Activated naive CD8-positive, alpha-beta T cell treated with anti-CD3 and anti-CD28 coated beads, Interleukin-2, amount 50 U/mL, for 24 hours (primary cell): ENCODE measurements around the gene CD300LB.
"Not testable (repeated sequence)": the region's sequence is repeated elsewhere in the genome, so short reads cannot be mapped to it uniquely, and the experiment has no call there.

ENCODE experiments used
- ATAC-seq: fragments of 150-1000 bp; cut with Tn5 transposase; one replicate; pipeline ENCODE4 v1.10.0; 2021
- DNase-seq: peaks from one replicate; pipeline ENCODE4 v3.0.0; 2021
- H3K27ac Mint-ChIP-seq: one replicate; pipeline ENCODE4 v1.8.0; 2021; ENCODE audit warnings: mild to moderate bottlenecking, mixed read lengths
- H3K27me3 Mint-ChIP-seq: one replicate; pipeline ENCODE4 v1.8.0; 2021; ENCODE audit warnings: mixed read lengths
- H3K36me3 Mint-ChIP-seq: one replicate; pipeline ENCODE4 v1.8.0; 2021; ENCODE audit warnings: low read depth, mixed read lengths
- H3K4me1 Mint-ChIP-seq: one replicate; pipeline ENCODE4 v1.8.0; 2021; ENCODE audit warnings: mixed read lengths
- H3K4me3 Mint-ChIP-seq: one replicate; pipeline ENCODE4 v1.8.0; 2021; ENCODE audit warnings: mild to moderate bottlenecking, moderate library complexity, mixed read lengths
- H3K9me3 Mint-ChIP-seq: one replicate; pipeline ENCODE4 v1.8.0; 2021; ENCODE audit warnings: mixed read lengths

The CD300LB gene

DNA sequence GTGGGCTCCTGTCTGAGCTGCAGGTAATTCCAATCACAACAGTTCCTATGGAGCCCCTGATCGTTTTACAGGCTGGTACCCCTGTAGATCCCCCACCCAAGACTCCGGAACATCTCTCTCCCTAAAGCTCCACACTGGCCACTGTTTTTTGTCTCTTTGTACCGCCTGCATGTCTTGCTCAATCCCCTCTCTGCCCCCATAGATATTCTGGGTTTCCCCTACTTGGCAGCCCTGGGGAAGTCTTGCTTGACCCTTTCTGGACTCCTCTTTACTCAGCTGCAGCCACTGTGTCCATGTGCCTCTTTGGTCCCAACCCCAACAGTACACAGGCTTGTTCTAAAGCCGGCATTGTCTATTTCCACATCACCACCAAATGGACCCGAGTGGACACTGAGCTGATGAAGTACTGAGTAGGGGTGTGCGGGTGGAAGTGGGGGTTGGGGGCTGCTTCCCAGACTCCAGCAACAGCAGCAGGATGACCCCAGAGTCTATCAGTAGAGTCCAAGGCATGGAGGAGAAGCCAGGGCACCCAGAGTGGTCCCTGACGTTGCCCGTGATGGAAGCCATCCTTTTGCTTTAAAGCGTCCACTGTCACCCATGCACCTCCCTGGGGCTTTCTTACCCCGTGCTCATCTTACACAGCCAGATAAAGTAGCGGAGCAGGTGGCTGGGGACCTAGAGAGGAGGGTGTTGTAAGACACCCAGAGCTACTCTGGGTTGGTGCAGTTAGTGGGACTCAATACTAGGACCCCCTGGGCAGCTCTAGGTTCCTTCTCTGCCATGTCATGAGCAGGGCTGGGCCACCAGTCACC, 6.4 kb downstream of the CD300LB start:
- H3K4me1 Mint-ChIP-seq, result peaks cover 23% of the 10 kb centered on the region
- DNase-seq, result no peak
- H3K27me3 Mint-ChIP-seq, result peaks cover 31% of the 10 kb centered on the region
- no peaks in the 10 kb centered on the region for H3K36me3 Mint-ChIP-seq
- H3K4me3 Mint-ChIP-seq, result no peak overlapping the region
- H3K27ac Mint-ChIP-seq, result no peak overlapping the region
- H3K9me3 Mint-ChIP-seq, result peaks cover 5% of the 10 kb centered on the region
- no peak for ATAC-seq

DNA sequence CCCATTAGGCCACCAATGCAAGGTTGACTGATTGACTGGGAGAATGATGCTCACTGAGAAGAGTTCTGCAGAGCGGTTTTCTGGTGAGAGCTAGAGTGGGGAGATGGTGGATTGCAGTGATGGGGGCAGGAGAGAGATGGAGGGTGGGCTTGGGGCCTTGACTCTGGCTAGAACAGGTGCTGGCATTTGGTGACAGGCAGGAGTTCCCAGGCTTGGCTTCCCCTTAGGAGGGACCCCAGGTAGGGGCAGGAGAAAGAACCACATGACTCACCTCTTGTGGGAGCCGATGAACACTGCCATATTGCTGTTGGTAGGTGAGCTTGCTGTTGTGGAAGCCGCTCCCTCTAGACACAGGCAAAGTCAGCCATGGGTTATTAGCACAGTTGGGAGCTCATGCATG, 8.0 kb downstream of the CD300LB start:
- H3K27ac Mint-ChIP-seq, result no peak overlapping the region
- no peak overlapping the region for H3K4me3 Mint-ChIP-seq
- no peaks in the 10 kb centered on the region for H3K36me3 Mint-ChIP-seq
- DNase-seq (no peak), ATAC-seq (no peak)
- peaks cover 22% of the 10 kb centered on the region for H3K4me1 Mint-ChIP-seq
- peaks cover 30% of the 10 kb centered on the region for H3K27me3 Mint-ChIP-seq
- H3K9me3 Mint-ChIP-seq, result peaks cover 11% of the 10 kb centered on the region

DNA sequence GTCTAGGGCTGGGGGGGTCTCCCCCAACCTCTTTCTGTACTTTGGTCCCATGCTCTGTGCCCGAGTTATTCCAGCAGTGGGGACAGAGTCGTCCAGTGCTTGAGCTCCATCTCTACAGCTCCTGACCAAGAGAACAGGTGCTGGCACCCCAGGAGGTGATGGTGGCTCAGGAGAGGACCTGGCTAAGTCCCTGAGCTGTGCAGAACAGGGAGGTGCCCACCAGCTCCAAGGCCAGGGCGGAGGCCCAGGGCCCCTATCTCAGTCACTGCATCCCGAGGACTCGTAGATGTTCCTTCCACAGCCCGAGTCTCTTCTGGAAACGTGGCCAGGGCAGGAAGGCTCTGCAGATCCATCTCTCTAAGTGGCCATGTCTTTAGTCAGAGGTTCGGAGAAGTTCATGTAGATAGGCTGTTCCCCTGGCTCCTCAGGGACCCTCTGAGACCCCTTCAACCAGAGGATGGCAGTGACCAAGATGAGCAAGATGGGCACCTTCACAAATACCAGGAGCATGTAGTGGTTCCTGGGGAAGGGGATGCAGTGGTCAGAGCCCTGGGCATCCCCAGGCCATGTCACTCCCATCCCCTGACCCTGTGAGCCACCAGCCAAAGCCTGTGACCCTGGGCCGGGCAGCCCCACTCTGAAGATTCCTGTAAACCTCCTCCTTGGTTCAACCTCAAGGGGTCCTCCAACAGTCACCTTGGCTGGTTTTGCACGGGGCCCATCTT, 8.7 kb downstream of the CD300LB start:
- Mint-ChIP-seq H3K4me3 (no peak overlapping the region), H3K9me3 (peaks cover 16% of the 10 kb centered on the region), H3K27me3 (peaks cover 30% of the 10 kb centered on the region), H3K36me3 (no peaks in the 10 kb centered on the region), H3K4me1 (peaks cover 21% of the 10 kb centered on the region), H3K27ac (no peak overlapping the region)
- ATAC-seq, result no peak
- DNase-seq, result no peak

DNA sequence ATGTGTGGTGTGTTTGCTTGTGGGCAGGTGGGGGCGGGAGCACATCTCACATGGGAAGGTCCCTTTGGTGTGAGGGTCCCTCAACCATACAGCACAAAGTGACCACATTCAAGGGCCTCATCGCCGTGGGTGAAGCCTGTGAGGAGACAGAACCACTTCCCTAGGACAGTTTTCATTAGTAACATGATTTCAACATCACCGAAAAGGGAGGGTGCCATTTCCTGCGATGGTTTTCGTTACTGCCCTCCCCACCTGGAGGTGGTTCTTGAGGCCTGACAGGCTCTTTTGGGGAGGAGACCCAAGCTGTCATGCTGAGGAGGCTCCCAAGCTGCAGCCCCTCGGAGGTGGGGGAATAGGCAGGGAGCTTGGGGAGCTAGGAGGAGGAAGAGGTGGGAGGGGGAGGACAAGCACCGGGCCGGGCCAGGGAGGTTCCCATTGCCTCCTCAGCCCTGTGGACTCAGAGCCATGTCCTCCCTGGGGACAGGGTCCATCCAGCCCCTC, 9.5 kb downstream of the CD300LB start:
- peak; percentile 30 for ATAC-seq

DNA sequence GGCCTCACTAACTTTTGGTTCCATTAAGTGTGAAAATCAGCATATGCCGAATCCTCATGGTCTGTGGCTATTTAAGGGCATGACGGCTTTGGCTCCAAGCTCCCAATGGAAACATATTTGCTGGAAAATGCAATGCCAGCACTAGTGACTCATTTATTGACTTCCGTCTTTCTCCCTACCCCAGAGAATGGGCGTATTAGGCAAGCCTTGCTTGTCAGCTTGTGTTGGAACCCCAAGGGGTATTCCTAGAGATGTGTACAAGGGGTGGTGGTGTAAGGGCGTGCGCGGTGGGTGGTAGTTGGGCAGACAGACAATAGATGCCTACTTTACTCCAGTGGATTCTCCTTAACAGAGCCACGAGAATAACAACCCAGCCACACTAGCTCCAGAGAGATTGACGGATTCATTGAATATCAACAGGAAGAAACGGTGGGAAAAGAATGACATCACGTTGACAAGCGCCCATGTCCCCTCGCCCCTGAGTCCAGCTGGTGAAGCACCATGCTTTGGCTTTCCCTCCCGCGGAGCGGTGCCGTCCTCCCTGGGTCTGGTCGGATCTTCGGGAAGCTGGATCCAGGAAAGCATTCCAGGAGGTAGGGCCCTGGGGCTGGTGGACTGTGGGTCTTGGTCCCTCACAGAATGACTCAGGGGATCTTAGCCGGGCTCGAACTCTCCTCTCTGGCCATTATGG, 10.3 kb downstream of the CD300LB start:
- no peak for DNase-seq
- Mint-ChIP-seq H3K36me3 (no peaks in the 10 kb centered on the region), H3K4me3 (no peak overlapping the region), H3K4me1 (peaks cover 21% of the 10 kb centered on the region), H3K27me3 (peaks cover 31% of the 10 kb centered on the region), H3K9me3 (peaks cover 16% of the 10 kb centered on the region), H3K27ac (no peak overlapping the region)
- no peak for ATAC-seq

More for the DNA sequence above, 9.5 kb downstream of the CD300LB start:
- Mint-ChIP-seq H3K36me3 (no peaks in the 10 kb centered on the region), H3K4me3 (no peak overlapping the region), H3K27ac (peak overlapping the region; percentile 31), H3K27me3 (peaks cover 31% of the 10 kb centered on the region), H3K9me3 (peaks cover 16% of the 10 kb centered on the region), H3K4me1 (peaks cover 21% of the 10 kb centered on the region)
- DNase-seq, result peak; percentile 27

DNA sequence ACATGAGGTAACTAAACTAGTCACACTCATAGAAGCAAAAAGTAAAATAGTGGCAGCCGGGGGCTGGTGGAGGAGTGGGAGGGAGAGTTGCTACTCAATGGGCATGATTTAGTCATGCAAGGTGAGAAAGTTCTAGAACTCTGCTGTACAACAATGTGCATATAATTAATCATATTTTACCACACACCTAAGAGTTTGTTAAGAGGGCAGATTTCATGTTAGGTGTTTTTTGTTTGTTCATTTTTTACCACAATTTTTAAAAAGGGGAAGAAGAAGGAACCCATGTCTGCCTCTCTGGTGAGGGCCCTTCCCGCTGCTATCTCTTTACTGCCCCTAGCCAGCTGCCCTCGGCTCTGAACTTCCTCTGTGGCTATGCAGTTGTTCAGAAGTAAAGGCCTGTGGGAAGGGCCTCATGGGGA, 11.2 kb downstream of the CD300LB start:
- DNase-seq (no peak), ATAC-seq (peak; percentile 40)
- Mint-ChIP-seq H3K27me3 (peaks cover 31% of the 10 kb centered on the region), H3K9me3 (peaks cover 18% of the 10 kb centered on the region), H3K36me3 (peaks cover 3% of the 10 kb centered on the region), H3K4me1 (peaks cover 23% of the 10 kb centered on the region), H3K4me3 (no peak overlapping the region), H3K27ac (no peak overlapping the region)

DNA sequence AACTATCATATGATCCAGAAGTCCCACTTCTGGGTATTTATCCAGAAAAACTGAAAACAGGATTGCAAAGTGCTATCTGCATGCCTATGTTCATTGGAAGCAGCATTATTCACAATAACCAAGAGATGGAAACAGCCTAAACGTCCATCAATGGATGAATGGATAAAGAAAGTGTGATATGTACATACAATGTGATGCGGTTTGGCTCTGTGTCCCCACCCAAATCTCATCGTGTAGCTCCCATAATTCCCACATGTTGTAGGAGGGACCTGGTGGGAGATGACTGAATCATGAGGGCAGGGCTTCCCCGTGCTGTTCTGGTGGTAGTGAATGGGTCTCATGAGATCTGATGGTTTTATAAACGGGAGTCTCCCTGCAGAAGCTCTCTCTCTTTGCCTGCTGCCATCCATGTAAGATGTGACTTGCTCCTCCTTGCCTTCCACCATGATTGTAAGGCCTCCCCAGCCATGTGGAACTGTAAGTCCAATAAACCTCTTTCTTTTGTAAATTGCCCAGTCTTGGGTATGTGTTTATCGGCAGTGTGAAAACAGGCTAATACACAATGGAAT, 12.8 kb downstream of the CD300LB start:
- not testable (repeated sequence) for ATAC-seq, DNase-seq

DNA sequence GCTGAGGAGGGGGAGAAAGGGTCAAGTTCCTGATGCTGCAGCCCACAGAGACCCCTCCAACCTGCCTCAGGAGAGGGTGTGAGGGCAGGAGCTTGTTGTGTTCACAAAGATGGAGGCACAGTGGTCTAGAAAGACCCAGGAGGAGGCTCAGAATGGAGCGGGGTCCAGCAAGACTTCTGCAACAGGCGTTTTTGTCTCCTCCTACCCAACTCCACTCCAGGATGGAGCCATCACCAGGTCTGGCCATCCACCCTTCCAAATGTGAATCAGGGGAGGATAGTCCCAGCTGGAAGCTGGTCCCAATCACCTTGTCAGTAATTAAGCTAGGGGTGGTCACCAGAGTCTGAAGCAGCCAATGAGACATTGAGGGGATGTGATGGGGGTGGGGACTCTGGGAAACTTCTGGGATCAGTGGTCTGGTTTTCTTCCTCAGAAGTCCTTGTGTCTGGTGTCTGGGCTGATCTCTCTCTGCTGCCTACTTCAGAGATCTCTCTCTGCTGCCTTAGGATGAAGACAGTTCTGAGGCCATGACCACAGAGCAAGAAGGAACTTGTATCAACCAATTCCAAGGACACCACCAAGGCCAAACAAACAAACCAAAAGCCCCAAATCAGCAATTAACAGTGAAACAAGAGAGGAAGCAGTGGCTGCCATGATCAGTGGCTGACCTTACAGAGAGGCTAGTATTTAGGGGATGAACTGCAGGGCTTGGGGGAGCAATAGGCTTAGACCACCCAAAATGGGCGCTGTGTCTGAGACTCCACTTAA, 14.5 kb downstream of the CD300LB start:
- Mint-ChIP-seq H3K4me3 (no peak overlapping the region), H3K27ac (no peak overlapping the region), H3K4me1 (peaks cover 53% of the 10 kb centered on the region), H3K9me3 (peaks cover 31% of the 10 kb centered on the region), H3K36me3 (peaks cover 15% of the 10 kb centered on the region), H3K27me3 (peaks cover 29% of the 10 kb centered on the region)
- DNase-seq (no peak), ATAC-seq (no peak)

More for the DNA sequence above, 12.8 kb downstream of the CD300LB start:
- Mint-ChIP-seq H3K9me3 (peaks cover 31% of the 10 kb centered on the region), H3K27me3 (peaks cover 38% of the 10 kb centered on the region), H3K4me1 (peaks cover 37% of the 10 kb centered on the region), H3K36me3 (peaks cover 15% of the 10 kb centered on the region)
- not testable (repeated sequence) for H3K4me3 Mint-ChIP-seq, H3K27ac Mint-ChIP-seq

DNA sequence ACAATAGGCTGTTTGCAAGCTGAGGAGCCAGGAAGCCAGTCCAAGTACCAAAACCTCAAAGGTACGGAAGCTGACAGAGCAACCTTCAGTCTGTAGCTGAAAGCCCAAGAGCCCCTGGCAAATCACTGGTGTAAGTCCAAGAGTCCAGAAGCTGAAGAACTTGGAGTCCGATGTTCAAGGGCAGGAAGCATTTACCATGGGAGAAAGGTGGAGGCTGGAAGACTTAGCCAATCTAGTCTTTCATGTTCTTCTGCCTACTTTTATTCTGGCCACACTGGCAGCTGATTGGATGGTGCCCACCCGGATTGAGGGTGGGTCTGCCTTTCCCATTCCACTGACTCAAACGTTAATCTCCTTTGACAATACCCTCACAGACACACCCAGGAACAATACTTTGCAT, 15.3 kb downstream of the CD300LB start:
- peaks cover 26% of the 10 kb centered on the region for H3K27me3 Mint-ChIP-seq
- H3K27ac Mint-ChIP-seq, result peak overlapping the region; percentile 6
- H3K4me3 Mint-ChIP-seq, result no peak overlapping the region
- ATAC-seq (no peak), DNase-seq (no peak)
- peaks cover 30% of the 10 kb centered on the region for H3K9me3 Mint-ChIP-seq
- peaks cover 15% of the 10 kb centered on the region for H3K36me3 Mint-ChIP-seq
- peaks cover 52% of the 10 kb centered on the region for H3K4me1 Mint-ChIP-seq

DNA sequence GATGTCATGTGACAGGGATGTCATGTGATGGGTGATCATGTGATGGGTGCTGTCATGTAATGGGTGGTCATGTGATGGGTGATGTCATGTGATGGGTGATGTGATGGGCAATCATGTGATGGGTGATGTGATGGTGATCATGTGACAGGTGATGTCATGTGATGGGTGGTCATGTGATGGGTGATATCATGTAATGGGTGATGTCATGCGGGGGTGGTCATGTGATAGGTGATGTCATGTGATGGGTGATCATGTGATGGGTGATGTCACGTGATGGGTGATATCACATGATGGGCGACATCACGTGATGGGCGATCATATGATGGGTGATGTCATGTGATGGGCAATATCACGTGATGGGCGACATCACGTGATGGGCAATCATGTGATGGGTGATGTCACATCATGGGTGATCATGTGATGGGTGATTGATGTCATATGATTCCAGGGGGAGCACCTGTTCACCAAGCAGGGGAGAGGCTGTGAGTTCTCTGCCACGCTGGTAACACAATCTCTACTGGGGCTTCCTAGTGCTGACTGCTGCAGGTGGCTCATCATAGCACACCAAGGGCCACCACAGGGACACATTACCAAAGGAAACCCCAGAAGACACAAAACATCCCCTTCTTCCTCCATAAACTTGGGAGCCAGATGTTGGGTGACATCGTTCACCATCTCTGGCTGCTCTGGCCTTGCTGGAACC, 16.5 kb downstream of the CD300LB start:
- Mint-ChIP-seq H3K4me1 (peaks cover 42% of the 10 kb centered on the region), H3K4me3 (peak overlapping the region; percentile 82), H3K36me3 (peaks cover 15% of the 10 kb centered on the region), H3K27ac (peak overlapping the region; percentile 100), H3K27me3 (peaks cover 21% of the 10 kb centered on the region), H3K9me3 (peaks cover 25% of the 10 kb centered on the region)
- ATAC-seq (no peak), DNase-seq (peak; percentile 49)

DNA sequence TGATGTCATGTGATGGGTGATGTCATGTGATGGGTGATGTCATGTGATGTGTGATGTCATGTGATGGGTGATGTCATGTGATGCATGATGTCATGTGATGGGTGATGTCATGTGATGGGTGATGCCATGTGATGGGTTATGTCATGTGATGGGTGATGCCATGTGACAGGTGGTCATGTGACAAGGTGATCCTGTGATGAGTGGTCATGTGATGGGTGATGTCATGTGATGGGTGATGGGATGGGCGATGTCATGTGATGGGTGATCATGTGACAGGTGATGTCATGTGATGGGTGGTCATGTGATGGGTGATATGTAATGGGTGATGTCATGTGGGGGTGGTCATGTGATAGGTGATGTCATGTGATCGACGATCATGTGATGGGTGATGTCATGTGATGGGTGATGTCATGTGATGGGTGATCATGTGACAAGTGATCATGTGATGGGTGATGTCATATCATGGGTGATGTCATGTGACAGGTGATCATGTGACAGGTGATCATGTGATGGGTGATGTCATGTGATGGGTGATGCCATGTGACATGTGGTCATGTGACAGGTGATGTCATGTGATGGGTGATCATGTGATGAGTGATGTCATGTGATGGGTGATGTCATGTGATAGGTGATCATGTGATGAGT, 17.2 kb downstream of the CD300LB start:
- H3K27ac Mint-ChIP-seq, result peak overlapping the region; percentile 100
- peak; percentile 55 for DNase-seq
- ATAC-seq, result no peak
- peaks cover 24% of the 10 kb centered on the region for H3K9me3 Mint-ChIP-seq
- H3K4me1 Mint-ChIP-seq, result peaks cover 39% of the 10 kb centered on the region
- peaks cover 15% of the 10 kb centered on the region for H3K36me3 Mint-ChIP-seq
- peaks cover 19% of the 10 kb centered on the region for H3K27me3 Mint-ChIP-seq
- H3K4me3 Mint-ChIP-seq, result peak overlapping the region; percentile 82

DNA sequence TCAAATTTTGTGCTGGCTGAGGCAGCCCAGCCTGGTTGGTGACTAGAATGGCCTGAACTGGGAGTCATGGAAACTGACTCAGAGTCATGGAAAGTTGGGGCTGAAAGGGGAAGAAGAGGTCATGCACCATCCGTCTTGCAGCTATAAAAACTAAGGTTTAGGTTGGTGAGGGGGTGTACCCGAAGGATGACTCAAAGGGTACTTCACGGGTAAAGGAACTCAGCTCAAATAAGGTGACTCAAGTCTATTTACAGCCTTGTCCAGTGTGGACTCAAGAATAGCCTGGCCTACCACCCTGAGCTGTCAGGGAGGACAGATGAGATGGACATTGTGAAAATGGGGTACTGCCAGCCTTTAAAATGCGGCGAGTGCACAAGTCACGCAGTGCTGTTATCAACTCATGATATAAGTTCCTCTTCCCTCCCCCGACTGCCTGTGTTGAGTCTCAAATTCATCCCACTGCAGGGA, 18.6 kb downstream of the CD300LB start:
- DNase-seq (peak; percentile 72), ATAC-seq (peak; percentile 96)
- Mint-ChIP-seq H3K27me3 (peaks cover 19% of the 10 kb centered on the region), H3K4me3 (peak overlapping the region; percentile 61), H3K4me1 (peaks cover 42% of the 10 kb centered on the region), H3K9me3 (peaks cover 15% of the 10 kb centered on the region), H3K36me3 (peaks cover 15% of the 10 kb centered on the region), H3K27ac (peak overlapping the region; percentile 96)

DNA sequence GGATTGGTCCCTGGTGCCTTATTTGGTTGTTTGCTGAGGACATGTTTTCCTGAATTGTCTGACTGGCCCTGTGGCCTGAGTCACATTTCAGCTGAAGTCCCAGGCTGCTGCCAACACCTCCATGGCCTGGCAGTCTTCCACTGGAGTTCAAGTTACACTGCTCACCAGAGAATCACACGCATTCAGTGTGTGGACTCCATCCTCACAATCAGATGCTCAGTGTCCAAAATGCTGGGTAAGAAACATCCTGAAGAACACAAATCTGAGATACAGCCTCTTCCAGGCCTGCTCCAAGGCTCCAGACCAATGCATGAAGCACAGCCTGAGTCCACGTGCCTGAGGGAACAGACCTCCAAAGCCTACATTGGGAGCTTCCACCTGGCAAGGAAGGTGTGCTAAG, 19.2 kb downstream of the CD300LB start:
- ATAC-seq (no peak), DNase-seq (no peak)
- Mint-ChIP-seq H3K27me3 (peaks cover 18% of the 10 kb centered on the region), H3K36me3 (peaks cover 15% of the 10 kb centered on the region), H3K4me1 (peaks cover 42% of the 10 kb centered on the region), H3K4me3 (peak overlapping the region; percentile 61), H3K27ac (peak overlapping the region; percentile 96), H3K9me3 (peaks cover 15% of the 10 kb centered on the region)
